Erythroblast (primary cell): ENCODE measurements around the gene LRRC58.

Experiments used
- GATA1 ChIP-seq: IDR thresholded peaks from 2 replicates; pipeline ENCODE4 v1.6.1; 2011; ENCODE audit warnings: low read depth, mild to moderate bottlenecking, control low read depth, low read length, moderate library complexity
- POLR2A ChIP-seq: IDR thresholded peaks from 2 replicates; pipeline ENCODE4 v1.6.1; 2011; ENCODE audit warnings: mild to moderate bottlenecking, low read length

- TF ChIP-seq POLR2A, result no peak
- no peak for TF ChIP-seq GATA1
Observed at GRCh38 chr3:120393761-120394160, 44.6 kb upstream of the LRRC58 start.
